ENCODE measurements around the gene DNAH3.

The DNAH3 gene

DNA sequence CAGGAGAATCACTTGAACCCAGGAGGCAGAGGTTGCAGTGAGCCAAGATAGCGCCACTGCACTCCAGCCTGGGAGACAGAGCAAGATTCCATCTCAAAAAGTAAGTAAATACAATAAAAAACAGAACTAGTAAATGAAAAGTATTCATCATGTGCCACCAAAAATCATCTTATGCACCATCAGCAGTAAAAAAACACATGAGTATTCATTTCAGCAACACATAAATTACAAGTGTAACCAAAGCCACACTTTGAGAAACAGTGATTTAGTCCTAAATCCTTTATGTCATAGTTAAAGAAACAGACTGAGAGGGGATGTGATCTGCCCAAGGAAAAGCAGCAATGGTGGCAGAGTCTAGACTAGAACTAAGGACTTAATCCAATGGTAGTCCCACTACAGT, 263.4 kb downstream of the DNAH3 start:
- TF ChIP-seq GATA1 (IDR thresholded peaks at IDR 0.05; ENCODE audit: low read depth, low read length): no peak
- TF ChIP-seq POLR2A (IDR thresholded peaks at IDR 0.05; ENCODE audit: low read length): no peak
- DNase-seq: no peak

DNA sequence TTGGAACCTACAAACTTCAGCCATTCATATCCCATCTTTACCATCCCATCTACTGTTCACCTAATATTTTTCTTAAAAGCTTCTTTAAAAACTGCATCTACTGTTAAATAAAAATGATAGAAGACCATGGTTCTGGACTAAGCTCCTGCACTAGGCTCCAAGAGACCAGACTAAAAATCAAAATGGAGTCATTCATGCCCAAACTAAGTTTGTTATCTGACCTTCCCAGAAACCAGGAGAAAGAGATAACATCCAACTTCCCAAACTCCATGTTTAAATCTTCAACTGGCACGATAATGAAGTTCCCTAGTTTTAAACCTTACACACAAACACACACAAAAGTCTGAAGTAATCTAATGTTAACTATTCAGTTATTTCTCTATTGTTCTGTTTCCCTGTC, 264.3 kb downstream of the DNAH3 start:
- DNase-seq: no peak
- TF ChIP-seq GATA1 (IDR thresholded peaks at IDR 0.05; ENCODE audit: low read depth, low read length) (no peak), POLR2A (IDR thresholded peaks at IDR 0.05; ENCODE audit: low read length) (no peak)

DNA sequence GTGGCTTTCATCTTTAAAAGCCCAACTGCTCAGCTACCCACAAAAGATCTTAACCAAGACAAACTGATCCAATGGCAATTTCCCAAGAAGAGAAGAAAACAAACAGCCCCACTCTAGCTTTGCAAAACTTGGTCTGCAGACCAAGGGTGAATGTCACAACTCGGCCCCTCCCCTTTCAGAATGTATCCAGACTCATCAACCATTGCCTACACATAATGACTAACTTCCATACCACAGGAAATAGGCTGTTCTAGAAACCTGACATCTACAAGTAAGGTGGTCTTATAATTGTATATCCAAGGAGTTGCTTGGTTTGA, 266.4 kb downstream of the DNAH3 start:
- DNase-seq: no peak

DNA sequence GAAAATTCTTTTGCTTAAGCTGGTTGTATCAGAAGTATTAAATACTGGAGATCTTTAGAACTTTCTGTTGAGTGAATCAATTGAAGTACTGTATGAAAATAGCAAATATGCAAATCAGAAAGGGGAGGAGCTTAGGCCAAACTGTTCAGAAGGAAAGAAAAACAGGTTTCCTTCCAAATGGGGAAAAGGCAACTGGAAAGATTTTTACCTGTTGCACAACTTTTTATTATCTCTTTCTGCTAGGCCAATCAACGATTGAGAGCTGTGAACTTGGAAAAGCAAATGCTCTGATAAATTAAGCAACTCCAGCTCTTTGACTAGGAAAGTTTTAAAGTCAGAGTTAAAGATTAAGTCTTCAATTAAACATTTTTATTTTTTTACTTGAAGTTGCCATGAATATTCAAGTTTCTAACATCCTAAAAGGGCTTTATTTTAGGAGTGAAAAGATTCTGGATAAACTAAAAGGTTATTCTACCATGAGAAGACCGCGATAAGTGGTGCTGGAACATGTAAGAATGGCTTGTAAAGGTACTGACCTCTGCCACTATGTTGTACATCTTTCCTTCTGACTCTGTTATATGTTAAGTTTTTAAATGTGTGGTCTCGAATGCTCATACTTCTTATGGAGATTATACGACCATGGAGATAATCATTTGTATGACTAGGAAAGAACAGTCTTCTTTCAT, 266.9 kb downstream of the DNAH3 start:
- no peak for TF ChIP-seq GATA1 (IDR thresholded peaks at IDR 0.05; ENCODE audit: low read depth, low read length)
- no peak for TF ChIP-seq POLR2A (IDR thresholded peaks at IDR 0.05; ENCODE audit: low read length)
- no peak for DNase-seq

More for the DNA sequence above, 266.4 kb downstream of the DNAH3 start:
- TF ChIP-seq GATA1 (IDR thresholded peaks at IDR 0.05; ENCODE audit: low read depth, low read length): no peak
- no peak for TF ChIP-seq POLR2A (IDR thresholded peaks at IDR 0.05; ENCODE audit: low read length)

Measured in erythroblast (primary cell).